Tracheal epithelial cell (primary cell): ENCODE measurements around the gene RLF. TPM values are rescaled to one million over a fixed set of nuclear protein-coding genes. Genes with fewer than 3 reads are reported as not detected.

Source experiments
- total RNA-seq: library from RNA; depleted of rRNA; stranded (reverse); fragments of >200 nt; gene quantifications from 2 replicates; pipeline ENCODE4 v1.2.1, GENCODE V29; 2014

The RLF gene, protein sequence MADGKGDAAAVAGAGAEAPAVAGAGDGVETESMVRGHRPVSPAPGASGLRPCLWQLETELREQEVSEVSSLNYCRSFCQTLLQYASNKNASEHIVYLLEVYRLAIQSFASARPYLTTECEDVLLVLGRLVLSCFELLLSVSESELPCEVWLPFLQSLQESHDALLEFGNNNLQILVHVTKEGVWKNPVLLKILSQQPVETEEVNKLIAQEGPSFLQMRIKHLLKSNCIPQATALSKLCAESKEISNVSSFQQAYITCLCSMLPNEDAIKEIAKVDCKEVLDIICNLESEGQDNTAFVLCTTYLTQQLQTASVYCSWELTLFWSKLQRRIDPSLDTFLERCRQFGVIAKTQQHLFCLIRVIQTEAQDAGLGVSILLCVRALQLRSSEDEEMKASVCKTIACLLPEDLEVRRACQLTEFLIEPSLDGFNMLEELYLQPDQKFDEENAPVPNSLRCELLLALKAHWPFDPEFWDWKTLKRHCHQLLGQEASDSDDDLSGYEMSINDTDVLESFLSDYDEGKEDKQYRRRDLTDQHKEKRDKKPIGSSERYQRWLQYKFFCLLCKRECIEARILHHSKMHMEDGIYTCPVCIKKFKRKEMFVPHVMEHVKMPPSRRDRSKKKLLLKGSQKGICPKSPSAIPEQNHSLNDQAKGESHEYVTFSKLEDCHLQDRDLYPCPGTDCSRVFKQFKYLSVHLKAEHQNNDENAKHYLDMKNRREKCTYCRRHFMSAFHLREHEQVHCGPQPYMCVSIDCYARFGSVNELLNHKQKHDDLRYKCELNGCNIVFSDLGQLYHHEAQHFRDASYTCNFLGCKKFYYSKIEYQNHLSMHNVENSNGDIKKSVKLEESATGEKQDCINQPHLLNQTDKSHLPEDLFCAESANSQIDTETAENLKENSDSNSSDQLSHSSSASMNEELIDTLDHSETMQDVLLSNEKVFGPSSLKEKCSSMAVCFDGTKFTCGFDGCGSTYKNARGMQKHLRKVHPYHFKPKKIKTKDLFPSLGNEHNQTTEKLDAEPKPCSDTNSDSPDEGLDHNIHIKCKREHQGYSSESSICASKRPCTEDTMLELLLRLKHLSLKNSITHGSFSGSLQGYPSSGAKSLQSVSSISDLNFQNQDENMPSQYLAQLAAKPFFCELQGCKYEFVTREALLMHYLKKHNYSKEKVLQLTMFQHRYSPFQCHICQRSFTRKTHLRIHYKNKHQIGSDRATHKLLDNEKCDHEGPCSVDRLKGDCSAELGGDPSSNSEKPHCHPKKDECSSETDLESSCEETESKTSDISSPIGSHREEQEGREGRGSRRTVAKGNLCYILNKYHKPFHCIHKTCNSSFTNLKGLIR (N-terminal part only)
- 30.1 and 37.1 TPM in 2 replicates for total RNA-seq

DNA sequence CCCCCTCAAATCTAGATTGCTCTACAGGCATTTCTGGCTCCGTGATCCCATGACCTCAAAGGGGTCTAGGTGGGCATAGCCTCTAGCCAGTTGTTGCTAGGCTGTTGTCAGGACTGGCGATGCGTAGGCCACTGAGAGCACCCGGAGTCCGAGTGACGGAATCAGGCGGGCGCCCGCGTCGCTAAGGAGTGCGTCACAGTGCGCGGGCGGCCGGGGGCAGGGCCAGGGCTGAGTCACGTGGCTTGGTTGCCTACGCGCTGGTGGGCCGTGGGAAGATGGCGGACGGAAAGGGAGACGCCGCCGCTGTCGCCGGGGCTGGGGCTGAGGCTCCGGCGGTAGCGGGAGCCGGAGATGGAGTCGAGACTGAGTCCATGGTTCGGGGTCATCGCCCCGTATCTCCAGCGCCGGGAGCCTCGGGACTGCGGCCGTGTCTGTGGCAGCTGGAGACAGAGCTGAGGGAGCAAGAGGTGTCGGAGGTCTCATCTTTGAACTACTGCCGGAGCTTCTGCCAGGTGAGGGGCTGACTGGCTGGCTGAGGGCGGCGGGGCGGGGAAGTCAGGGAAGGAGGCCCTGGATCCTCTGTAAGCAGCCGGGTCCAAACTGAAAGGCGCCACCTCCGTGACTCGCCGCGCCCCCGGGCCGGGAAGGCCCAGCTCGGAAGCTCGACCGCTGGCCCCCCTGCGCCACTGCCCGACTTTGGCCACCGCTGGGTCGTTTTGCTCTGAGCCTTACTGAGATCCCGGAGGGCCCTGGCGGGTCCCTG lies at the start of gene RLF:
TSS of gene RLF (plus strand) at position 263 of the 763 bp plus-strand sequence. CDS start at position 276, 13 bp downstream.

DNA sequence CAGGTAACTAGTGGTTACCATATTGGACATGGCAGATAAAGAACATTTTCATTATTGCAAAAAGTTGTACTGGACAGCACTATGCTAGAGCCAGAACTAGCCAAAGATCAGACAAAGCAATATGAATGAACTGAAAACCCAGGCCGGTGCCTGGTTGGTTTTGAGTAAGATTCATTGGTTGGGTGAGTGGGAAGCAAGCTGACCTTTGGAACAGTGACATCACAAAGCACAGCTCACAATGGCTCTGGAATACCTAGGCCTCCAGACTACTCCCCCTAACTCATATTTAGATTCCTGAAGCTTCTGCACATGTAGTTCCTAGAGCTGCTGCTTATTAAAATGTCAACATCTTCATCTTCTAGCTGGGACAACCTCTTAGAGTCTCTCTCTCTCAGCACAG lies 86.5 kb downstream of the RLF start, which contains the start of gene TMCO2:
TSS of gene TMCO2 (plus strand) at position 283 of the 400 bp plus-strand sequence. CDS start at position 340, 57 bp downstream.

DNA sequence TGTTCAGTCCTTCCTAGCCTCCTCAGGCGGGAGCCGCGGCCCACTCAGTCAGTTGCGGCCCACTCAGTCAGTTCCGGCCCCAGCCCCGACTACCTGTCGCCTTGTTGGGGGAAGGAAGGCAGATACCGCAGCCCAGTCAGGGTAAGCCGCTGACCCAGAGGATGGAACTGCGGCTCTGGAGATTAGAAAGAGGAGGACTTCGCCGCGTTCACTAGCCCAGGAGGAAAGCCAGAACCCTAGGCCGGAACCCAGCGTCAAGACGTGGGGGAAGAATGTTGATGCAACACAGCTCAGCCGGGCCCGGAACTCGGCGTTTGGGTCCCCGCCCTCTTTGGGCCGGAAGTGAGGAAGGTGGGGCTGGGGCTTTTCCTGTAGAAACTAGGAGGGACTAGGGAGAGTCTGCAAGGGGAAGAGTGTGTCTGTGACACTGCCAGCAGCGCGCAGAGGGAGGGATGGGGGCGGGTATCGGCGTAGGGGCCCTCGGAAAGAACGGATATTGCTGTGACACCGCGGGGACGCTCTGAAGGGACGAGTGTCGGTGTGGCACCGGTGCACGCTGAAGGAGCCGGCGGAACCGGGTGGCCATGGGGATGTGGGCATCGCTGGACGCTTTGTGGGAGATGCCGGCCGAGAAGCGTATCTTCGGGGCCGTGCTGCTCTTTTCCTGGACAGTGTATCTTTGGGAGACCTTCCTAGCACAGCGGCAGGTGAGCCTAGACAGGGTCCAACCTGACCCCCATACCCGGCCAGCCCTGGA lies 96.7 kb downstream of the RLF start, which contains the start of gene ZMPSTE24:
TSS of gene ZMPSTE24 (plus strand) at position 549 of the 757 bp plus-strand sequence. CDS start at position 585, 36 bp downstream.

Other genes starting within 250 kb of the RLF start
- gene MFSD2A, start 206.2 kb upstream of the RLF start, total RNA-seq = 17.1 and 17.8 TPM in 2 replicates
- 301 and 621 TPM in 2 replicates for gene CAP1, start 120.7 kb upstream of the RLF start, total RNA-seq
- gene PPT1, start 64.1 kb upstream of the RLF start, total RNA-seq = 30.1 and 31.1 TPM in 2 replicates
- 0.96 TPM in 1 of 2 replicates, not detected in the other for gene TMCO2, start 86.5 kb downstream of the RLF start, total RNA-seq
- gene ZMPSTE24, start 96.8 kb downstream of the RLF start, total RNA-seq = 71.8 and 73.0 TPM in 2 replicates
- gene COL9A2, start 155.9 kb downstream of the RLF start, total RNA-seq = 0.96 TPM in 1 of 2 replicates, not detected in the other
- gene SMAP2, start 212.3 kb downstream of the RLF start, total RNA-seq = 5.1 and 6.2 TPM in 2 replicates